Fibroblast of skin of left quadriceps (primary cell): ENCODE results near the gene ZMYND12.
A peak's percentile ranks its signal among the peaks of the same experiment; 100 is the strongest.
"Not testable (repeated sequence)": the region's sequence is repeated elsewhere in the genome, so short reads cannot be mapped to it uniquely, and the experiment has no call there.

Experiments used
- DNase-seq, 2 experiments: peaks; one replicate each; pipeline ENCODE4 v3.0.0-alpha.2; 2013; ENCODE audit warnings: low read depth in 2 of 2

ZMYND12 gene, protein sequence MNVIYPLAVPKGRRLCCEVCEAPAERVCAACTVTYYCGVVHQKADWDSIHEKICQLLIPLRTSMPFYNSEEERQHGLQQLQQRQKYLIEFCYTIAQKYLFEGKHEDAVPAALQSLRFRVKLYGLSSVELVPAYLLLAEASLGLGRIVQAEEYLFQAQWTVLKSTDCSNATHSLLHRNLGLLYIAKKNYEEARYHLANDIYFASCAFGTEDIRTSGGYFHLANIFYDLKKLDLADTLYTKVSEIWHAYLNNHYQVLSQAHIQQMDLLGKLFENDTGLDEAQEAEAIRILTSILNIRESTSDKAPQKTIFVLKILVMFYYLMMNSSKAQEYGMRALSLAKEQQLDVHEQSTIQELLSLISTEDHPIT

DNA sequence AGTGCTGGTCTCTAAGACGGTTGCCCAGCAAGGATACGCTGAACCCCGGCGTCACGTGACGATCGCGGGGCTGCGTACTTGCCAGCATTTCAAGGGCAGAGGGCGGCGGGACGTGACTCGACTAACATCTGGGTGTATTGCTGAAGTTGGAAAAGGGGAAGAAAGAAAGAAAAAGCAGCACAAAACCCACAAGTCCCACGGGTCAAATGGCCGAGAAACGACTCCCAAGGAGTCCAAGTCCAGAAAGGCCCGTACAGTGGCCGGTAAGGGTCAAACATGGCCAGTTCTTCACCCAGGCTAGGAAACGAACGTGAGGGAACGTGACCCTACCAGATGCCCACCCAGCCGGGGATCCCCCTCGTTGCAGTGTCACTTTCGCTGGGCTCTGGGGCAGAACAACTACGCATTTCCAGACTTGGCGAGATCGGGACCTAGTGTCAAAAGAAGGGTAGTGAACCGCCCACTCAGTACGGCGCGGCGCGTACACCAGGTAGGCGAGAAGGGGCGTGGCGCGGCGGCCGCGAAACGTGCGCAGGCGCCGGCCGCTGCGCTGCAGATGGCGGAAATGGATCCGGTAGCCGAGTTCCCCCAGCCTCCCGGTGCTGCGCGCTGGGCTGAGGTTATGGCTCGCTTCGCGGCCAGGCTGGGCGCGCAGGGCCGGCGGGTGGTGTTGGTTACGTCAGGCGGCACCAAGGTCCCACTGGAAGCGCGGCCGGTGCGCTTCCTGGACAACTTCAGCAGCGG lies at the start of gene ZMYND12, which contains the start of gene PPCS:
ZMYND12 (minus strand) TSS at position 13 of the 744 bp plus-strand sequence. CDS start 25 bp downstream, outside the sequence.
PPCS (plus strand) TSS at position 534 of the 744 bp plus-strand sequence; CDS start at position 557, 23 bp downstream.
- peak; percentile 60 to 68 for DNase-seq

DNA sequence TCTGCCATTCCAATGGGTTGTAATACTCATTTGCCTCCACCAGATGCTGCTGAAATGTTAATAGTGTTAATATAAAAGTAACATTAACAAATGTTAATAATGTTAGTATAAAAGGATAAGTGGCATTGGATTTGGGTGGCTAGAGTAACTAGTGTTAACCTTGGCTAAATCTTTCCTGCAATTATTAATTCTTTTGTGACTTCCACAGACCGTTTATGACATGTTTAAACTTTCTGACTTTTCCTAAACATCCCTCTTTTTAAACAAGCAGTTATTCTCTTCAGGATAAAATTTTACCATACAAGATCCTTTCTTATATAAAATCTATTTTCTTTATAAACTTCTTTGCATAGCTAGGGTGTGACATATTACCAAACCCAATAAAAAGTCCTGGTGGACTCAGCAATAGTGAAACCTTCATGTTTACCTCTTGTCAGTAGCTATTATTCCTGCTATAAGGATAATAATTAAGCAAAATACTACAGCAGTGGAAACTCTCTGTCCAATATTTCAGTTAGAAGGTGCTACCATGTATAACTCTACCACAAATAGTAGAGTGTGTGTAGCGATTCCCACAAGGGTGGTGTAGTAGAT lies 48.8 kb upstream of the ZMYND12 start:
- no peak for DNase-seq

DNA sequence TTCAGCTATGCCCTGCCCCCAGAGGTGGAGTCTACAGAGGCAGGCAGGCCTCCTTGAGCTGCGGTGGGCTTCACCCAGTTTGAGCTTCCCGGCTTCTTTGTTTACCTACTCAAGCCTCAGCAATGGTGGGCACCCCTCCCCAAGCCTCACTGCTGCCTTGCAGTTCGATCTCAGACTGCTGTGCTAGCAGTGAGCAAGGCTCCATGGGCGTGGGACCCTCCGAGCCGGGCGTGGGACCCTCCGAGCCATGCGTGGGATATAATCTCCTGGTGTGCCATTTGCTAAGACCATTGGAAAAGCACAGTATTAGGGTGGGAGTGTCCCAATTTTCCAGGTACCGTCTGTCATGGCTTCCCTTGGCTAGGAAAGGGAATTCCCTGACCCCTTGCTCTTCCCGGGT lies 46.2 kb upstream of the ZMYND12 start:
- not testable (repeated sequence) for DNase-seq

DNA sequence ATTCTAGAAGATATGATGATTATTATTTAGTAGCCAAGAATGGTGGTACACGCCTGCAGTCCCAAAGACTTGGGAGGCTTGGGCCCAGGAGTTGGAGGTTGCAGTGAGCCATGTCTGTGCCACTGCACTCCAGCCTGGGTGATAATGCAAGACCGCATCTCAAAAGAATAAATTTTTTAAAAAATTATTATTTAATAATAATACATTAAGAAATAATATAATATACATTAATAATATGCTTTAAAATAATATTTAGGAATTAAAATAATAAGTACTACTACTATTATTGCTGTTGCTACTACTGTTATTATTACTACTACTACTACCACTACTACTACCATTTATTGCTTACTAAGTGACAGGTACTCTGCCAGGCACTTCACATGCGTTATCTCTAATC lies 34.4 kb upstream of the ZMYND12 start:
- no peak for DNase-seq

DNA sequence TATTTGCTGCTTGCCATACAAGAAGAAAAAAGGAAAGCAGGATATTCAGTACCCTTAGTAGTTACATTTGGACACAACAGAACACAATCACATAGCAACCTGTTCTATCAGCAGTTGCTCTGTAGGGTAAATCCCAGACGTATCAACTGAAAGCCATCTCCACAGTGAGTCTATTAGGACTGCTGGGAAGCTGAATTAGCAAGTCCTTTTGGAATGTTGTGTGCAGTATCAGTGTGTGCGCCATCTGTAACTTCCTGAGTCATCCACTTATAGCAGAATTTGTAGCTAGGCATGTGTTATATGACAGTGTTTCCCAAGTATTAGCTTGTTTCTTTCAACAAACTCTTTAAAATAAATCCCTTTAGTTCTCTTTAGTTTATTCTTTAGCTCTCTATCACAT lies 28.6 kb upstream of the ZMYND12 start:
- DNase-seq: peak; percentile 76 to 79

DNA sequence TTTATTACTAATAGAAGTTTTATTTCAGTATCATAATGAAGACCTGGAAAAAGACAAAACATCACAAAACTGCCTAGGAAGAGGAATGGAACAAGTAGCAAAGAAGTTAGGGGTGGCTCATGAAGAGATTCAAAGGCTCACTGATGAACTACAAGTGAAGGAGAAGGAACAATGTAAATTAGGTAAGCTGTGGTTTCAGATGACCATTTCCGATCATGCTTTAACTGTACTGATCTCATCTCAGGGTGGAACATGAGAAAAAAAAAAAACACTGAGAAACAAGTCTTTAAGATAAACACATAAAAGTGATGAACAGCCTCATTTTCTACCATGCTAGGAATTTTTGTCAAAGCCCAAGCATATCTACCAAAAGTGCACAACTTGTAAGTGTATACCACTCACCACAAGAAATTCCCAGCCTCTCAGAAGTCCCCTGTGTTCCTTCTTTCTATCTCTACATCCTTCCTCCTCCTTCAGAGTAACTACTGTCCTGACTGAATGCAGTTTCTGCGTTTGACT lies 26.9 kb upstream of the ZMYND12 start:
- DNase-seq: no peak

DNA sequence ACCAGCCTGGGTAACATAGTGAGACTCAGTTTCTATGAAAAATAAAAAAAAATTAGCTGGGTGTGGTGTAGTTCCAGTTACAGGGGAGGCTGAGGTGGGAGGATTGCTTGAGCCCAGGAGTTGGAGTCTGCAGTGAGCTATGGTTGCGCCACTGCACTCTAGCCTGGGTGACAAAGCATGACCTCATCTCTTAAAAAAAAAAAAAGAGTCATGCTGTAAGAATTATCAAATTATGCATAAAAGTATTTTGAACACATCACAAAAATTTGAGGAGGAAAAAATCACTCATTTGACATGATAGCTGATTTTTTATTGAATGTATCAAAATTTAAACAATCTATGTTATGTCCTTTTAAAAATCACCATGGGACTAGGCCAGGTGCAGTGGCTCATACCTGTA lies 25.1 kb upstream of the ZMYND12 start:
- no peak for DNase-seq

DNA sequence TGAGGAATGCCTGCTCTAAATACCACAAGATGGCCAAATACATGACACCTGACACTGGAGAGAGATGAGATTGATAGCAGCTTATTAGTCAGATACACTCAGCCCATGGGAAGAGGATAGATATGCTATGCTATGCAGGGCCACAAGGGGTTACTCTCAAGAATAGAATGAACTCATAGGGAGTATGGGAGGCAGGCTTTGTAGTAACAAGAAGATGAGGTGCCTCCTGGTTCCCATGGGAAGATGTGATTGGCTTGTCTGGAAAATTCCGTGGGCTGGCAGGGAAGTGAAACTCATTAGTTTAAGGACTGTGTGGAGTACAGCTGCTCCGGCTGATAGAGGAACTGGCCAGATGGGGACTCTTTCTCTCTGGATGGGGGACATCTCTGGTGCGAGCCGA lies 23.8 kb upstream of the ZMYND12 start:
- DNase-seq: no peak

DNA sequence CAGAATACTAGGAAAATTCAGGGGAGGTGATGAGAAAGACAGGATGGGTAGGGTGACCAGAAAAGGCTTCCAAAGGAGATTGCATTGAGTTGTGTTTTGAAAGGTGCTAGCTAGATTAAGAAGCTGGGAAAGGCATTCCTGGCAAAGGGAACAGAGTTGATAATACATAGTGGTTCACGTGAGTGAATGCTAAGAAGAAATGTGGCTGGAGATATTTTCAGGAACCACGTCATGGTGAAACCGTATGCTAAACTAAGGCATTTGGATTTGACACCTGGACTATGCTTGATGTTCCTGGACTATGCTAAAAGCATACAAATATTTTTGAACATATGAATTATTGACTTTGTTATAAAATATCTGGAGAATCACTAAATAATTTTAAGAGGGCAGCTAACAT lies 22.0 kb upstream of the ZMYND12 start:
- DNase-seq: no peak

DNA sequence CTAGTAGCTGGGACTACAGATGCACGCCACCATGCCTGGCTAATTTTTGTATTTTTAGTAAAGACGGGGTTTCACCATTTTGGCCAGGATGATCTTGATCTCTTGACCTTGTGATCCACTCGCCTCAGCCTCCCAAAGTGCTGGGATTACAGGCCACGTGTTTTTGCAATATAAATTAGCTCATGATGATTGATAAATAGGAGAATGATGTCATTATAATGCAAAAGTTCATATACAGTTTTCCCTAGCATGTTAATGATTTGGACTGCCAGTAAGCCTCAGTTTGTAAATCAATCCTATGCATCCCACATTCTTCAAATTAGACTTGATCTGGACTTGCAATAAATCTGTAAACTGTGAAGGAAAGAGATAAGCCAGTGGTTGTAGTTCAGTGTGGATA lies 21.5 kb upstream of the ZMYND12 start:
- not testable (repeated sequence) for DNase-seq

DNA sequence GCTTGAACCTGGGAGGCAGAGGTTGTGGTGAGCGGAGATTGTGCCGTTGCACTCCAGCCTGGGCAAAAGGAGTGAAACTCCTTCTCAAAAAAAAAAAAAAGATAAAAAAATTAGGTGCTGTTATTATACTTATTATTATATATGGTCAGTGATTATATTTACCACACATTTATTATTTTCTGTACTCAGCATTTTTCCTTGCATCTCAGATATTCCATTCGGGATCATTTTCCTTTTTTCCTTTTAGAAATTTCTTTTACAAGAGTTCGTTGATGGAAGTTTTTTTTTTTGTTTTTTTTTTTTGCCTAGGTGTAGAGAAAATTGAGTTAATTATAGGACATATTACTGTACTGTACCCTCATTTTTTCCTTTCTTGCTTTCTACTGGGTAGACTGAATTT lies 20.8 kb upstream of the ZMYND12 start:
- DNase-seq: no peak

DNA sequence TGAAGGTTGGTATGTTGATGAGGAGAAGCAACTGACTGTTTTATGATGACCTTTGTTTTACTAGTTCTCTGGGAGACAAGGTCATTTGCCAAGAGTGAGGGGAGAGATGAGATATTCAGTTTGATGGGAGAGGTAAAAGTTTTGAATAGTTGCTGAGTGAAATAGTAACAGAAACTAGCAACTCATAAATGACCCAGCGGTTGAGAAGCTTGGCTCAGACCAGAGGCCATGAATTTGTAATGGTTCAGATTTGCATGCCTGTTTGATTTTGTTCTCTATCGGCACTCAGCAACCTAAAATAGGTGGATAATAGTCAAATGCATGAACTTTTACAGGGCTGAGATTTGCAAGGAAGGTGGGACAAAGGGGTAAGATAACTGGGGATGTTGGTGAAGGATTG lies 13.9 kb upstream of the ZMYND12 start:
- DNase-seq: no peak

DNA sequence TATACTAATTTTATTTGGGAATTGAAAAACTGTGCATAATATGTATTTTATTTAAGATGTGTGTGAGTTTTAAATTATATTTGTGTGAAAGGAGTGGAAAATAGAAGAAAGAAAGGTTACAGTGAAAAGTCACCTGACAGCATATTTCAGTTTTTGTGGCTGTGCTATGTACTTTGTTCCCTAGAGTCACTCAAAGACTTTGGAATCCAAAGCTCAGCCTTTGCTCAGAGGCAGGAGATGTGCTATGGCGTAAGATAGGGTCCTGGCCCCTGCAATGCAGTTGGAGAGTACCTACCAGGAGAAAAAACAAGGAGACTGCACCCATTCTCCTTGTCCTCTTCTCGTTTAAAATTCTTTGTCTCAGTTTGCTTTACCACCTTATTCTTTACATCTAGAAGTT lies 10.2 kb upstream of the ZMYND12 start:
- no peak for DNase-seq

DNA sequence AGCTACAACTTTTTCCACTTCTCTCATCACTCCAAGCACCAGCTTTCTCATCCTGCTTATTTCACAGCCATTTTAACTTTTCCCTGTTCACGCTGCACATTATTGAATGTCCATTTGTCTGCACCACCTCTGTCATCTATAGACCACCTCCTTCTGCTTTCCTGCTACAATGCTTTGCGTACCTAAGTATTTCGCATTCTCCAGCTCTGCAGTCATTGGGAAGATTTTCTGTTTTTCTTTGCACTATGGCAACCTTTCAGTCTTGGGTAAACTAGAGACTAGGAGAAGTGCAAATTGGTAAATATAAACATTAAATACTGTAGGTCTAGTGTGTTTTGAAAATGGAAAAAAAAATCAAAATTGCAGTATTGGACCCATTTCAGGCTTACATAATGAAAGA lies 8.1 kb upstream of the ZMYND12 start:
- no peak for DNase-seq

DNA sequence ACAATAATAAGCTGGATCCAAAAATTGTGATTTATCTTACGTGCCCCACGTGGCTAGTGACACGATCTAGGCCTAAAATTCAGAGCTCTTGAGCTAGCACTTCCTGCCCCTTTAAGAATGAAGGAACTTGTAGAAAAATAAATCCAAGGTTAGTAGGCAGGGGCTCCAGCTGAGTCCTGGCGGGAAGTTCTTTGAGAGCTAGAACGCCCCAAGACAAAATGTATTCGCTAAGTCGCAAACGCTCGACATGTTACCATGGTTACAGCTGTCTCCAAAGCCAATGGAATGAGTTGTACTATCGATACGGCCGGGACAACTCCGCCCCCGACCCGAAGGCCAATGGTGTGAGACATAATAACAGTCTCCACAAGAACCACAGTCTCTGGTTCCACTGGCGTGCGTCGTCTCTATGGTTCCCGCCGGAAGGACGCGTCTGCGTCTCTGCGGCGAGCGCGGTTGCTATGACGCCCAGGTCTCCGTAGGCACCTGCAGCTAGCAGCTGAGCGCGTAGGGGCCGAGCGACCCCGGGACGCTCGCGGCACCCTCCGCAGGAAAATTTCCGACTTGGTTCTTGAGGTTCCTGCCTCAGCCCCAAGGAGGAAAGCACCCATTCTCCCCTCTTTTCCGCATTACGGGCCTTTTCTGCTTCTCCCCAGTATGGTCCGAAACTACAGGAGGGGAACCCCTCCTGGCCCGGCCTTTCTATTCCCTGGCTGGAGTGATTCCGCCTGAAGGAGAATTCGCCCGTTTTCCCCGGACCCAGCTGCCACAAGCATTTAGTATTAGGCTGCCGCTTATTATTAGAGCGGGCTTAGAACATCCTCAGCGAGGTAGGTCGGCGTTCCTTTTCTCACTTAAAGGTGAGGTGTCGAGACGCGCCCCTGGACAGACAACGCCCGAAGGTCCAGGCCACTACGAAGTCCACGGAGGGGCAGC lies 7.3 kb upstream of the ZMYND12 start, which contains the start of gene CCDC30:
CCDC30 (plus strand) TSS at position 459 of the 936 bp plus-strand sequence. CDS start 17,266 bp downstream, outside the sequence.
- DNase-seq: peak; percentile 95 to 96

DNA sequence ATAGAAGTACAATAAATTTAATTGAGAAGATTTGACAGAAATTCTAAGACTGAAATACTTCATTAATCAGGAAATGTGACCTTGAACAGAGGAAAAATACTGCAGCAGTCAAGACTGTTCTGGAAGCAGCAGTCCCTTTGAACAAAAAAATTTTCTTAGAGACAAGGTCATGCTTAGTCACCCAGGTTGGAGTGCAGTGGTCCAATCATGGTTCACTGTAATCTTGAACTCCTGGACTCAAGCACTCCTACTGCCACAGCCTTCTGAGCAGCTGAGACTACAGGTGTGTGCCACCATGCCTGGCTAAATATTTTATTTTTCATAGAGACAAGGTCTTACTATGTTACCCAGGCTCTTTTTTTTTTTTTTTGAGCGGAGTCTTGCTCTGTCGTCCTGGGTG lies 5.4 kb upstream of the ZMYND12 start:
- no peak for DNase-seq

DNA sequence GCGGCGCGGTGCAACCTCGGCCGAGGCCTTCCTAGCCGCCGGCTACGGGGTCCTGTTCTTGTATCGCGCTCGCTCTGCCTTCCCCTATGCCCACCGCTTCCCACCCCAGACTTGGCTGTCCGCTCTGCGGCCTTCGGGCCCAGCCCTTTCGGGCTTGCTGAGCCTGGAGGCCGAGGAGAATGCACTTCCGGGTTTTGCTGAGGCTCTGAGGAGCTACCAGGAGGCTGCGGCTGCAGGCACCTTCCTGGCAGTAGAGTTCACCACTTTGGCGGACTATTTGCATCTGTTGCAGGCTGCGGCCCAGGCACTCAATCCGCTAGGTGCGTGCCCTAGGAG lies 900 bp upstream of the ZMYND12 start:
- DNase-seq: no peak

DNA sequence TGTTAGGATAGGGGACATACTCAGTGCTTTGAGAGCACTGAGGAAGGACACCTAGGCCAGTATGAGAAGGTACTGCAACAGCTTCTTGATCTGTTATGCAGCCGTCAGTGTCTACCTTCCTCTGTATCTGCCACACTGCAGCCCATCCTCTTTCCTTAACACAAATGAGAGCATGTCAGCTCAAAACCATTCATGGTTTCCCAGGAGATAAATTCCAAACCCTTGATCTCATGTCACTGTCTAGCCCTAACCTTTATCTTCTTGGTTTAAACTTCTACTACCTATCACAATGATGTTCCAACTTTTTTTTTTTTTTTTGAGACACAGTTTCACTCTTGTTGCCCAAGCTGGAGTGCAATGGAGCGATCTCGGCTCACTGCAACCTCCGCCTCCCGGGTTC lies 1.4 kb downstream of the ZMYND12 start:
- no peak for DNase-seq

DNA sequence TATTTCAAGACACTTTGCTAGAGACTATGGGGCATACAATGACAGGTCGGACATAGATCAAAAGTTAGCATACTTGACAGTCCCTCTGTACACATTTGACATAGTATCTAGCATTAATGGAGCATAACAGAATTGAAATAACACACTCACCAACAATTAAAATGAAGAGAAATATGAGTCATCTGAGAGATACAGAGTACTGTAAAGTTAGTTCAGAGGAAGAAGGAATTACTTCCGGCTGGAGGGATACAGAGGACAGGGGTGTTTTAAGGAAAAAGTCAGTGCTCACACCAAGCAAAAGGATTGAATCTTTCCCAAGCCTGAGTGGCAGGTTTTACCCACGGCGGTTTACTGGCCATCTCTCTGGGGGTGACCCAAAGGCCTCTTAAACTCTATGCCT lies 2.4 kb downstream of the ZMYND12 start:
- DNase-seq: no peak

DNA sequence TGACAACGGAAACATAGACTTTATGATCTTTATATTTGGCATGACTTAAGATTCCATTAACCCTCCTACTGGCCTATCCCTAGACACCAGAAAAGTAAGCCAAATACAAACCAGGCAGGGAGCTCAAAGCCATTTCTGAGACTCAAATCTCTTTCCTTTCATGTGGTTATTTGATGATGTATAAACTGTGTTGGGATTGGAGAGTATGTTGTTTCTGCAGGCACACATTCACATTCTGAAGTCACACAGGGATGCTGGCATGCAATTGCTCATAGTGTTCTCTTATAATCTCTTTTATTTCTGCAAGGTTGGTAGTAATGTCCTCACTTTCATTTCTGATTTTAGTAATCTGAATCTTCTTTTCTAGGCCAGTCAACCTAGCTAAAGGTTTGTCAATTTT lies 5.8 kb downstream of the ZMYND12 start:
- no peak for DNase-seq

DNA sequence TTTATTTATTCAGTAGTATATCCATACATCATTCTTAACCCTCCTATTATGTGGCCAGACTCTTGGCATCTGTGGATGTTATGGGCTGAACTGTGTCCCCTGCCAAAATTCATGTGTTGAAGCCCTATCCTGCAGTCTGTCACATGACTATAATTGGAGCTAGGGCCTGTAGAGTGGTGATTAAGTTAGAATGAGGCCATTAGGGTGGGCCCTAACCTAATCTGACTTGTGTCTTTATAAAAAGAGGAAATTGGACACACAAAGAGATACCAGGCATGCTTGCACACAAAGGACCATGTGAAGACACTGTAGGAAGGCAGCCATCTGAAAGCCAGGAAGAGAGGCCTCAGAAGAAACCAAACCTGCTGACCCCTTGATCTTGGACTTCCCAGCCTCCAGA lies 6.6 kb downstream of the ZMYND12 start:
- DNase-seq: no peak
